Fibroblast of lung (primary cell): ENCODE results near the gene CYP2A6. TPM values are rescaled to one million over a fixed set of nuclear protein-coding genes. Genes with fewer than 3 reads are reported as not detected.
A peak's percentile ranks its signal among the peaks of the same experiment; 100 is the strongest.
"Not testable (repeated sequence)": the region's sequence is repeated elsewhere in the genome, so short reads cannot be mapped to it uniquely, and the experiment has no call there.

ENCODE experiments used
- DNase-seq, 2 donors: peaks; one replicate each; pipeline versions ENCODE4 v3.0.0 to v3.0.0-alpha.2; 2010; ENCODE audit warnings: low read depth in 2 of 2
- H2AFZ ChIP-seq: 2 replicates; pipeline ENCODE4 v1.5.1; 2012; ENCODE audit warnings: low read length, control low read depth, inconsistent platforms
- H3K27ac ChIP-seq: 2 replicates; pipeline ENCODE4 v1.5.1; 2011; ENCODE audit warnings: low read length, control low read depth; ENCODE audit not compliant: insufficient read depth
- H3K27me3 ChIP-seq: 2 replicates; pipeline ENCODE4 v1.5.1; 2011; ENCODE audit warnings: mild to moderate bottlenecking, low read length; ENCODE audit not compliant: control insufficient read depth, insufficient read depth
- H3K36me3 ChIP-seq: 2 replicates; pipeline ENCODE4 v1.5.1; 2011; ENCODE audit warnings: low read length; ENCODE audit not compliant: control insufficient read depth, insufficient read depth
- H3K4me1 ChIP-seq: 2 replicates; pipeline ENCODE4 v1.5.1; 2011; ENCODE audit warnings: low read length; ENCODE audit not compliant: control insufficient read depth, insufficient read depth; ENCODE audit errors: extremely low read depth
- H3K4me2 ChIP-seq: 2 replicates; pipeline ENCODE4 v1.5.1; 2011; ENCODE audit warnings: low read length, control low read depth; ENCODE audit not compliant: insufficient read depth; ENCODE audit errors: extremely low read depth
- H3K4me3 ChIP-seq, 4 experiments: fragments of 200-600 bp in 1 of 4; sonication (generic) in 1 of 4; replicated peaks in 1 of 4; 2 replicates each; pipeline ENCODE4 v1.5.1; 2011 to 2016; ENCODE audit warnings: low read length in 4 of 4, low read depth in 3 of 4, mild to moderate bottlenecking in 3 of 4, control low read depth in 2 of 4, inconsistent platforms in 1 of 4, mixed read lengths in 1 of 4; ENCODE audit not compliant: insufficient read depth in 1 of 4; ENCODE audit errors: control extremely low read depth in 1 of 4
- H3K79me2 ChIP-seq: 2 replicates; pipeline ENCODE4 v1.5.1; 2012; ENCODE audit warnings: mild to moderate bottlenecking, low read length, inconsistent platforms; ENCODE audit not compliant: control insufficient read depth, insufficient read depth
- H3K9ac ChIP-seq: 2 replicates; pipeline ENCODE4 v1.5.1; 2011; ENCODE audit warnings: mild to moderate bottlenecking, low read length, control low read depth; ENCODE audit not compliant: insufficient read depth
- H3K9me3 ChIP-seq: 2 replicates; pipeline ENCODE4 v1.5.1; 2012; ENCODE audit warnings: low read depth, low read length; ENCODE audit not compliant: control insufficient read depth, insufficient read depth
- H4K20me1 ChIP-seq: 2 replicates; pipeline ENCODE4 v1.5.1; 2011; ENCODE audit warnings: low read length; ENCODE audit not compliant: control insufficient read depth, insufficient read depth; ENCODE audit errors: extremely low read depth
- CTCF ChIP-seq, 2 donors: IDR thresholded peaks in 1 of 2; conservative IDR thresholded peaks in 1 of 2; 1 replicate in 1 of 2; 2 replicates in 1 of 2; pipeline ENCODE4 v1.5.1; 2011 to 2012; ENCODE audit warnings: low read length in 2 of 2, control low read depth in 1 of 2, inconsistent platforms in 1 of 2, low read depth in 1 of 2, mild to moderate bottlenecking in 1 of 2
- EZH2 ChIP-seq: IDR thresholded peaks from 2 replicates; pipeline ENCODE4 v1.5.1; 2012; ENCODE audit warnings: low read length, control low read depth, mild to moderate bottlenecking; ENCODE audit errors: missing control alignments
- polyA plus RNA-seq, 2 donors: library from polyadenylated mRNA; depleted of rRNA in 1 of 2; stranded (reverse) in 1 of 2; unstranded in 1 of 2; fragments of >200 nt; gene quantifications; 2 replicates each; pipeline ENCODE4 v1.2.1, GENCODE V29; 2011 to 2012; ENCODE audit warnings: missing spikeins in 1 of 2
- total RNA-seq: library from RNA; depleted of rRNA; stranded (reverse); fragments of >200 nt; gene quantifications from 2 replicates; pipeline ENCODE4 v1.2.1, GENCODE V29; 2014

The CYP2A6 gene
- total and polyA plus RNA-seq, 2 donors (not counting 1 experiment from before 2014, with no cell fraction given) = not detected

- no peaks in the 10 kb centered on the region for H3K79me2 ChIP-seq
- no peaks in the 10 kb centered on the region for H3K27me3 ChIP-seq
- no peaks in the 10 kb centered on the region for H3K9me3 ChIP-seq
- H3K4me1 ChIP-seq = no peaks in the 10 kb centered on the region
- H2AFZ ChIP-seq = no peak overlapping the region
- no peak overlapping the region for H3K4me3 ChIP-seq
- no peaks in the 10 kb centered on the region for H3K36me3 ChIP-seq
- TF ChIP-seq CTCF (conservative IDR thresholded peaks at IDR 0.05 in 1 of 2, IDR thresholded peaks at IDR 0.05 in 1 of 2; ENCODE audit: low read depth in 1 of 2, low read length in 2 of 2) = no peak
- TF ChIP-seq EZH2 = no peak
- H3K4me2 ChIP-seq = no peak overlapping the region
- no peak for DNase-seq
- no peak overlapping the region for H3K27ac ChIP-seq
- H3K9ac ChIP-seq = no peak overlapping the region
- no peaks in the 10 kb centered on the region for H4K20me1 ChIP-seq
These were observed 17.5 kb upstream of the CYP2A6 start for GRCh38 chr19:40867701-40868100.

GRCh38 chr19:40864739-40865496 lies 14.7 kb upstream of the CYP2A6 start:
- not testable (repeated sequence) for H3K4me1 ChIP-seq, H2AFZ ChIP-seq, H4K20me1 ChIP-seq, H3K36me3 ChIP-seq, H3K27ac ChIP-seq, H3K4me2 ChIP-seq, H3K27me3 ChIP-seq, H3K79me2 ChIP-seq, H3K9me3 ChIP-seq, DNase-seq, H3K4me3 ChIP-seq, H3K9ac ChIP-seq

GRCh38 chr19:40862785-40863184 lies 12.5 kb upstream of the CYP2A6 start:
- Histone ChIP-seq H3K36me3 (no peaks in the 10 kb centered on the region), H3K9ac (no peak overlapping the region), H3K27ac (no peak overlapping the region), H4K20me1 (no peaks in the 10 kb centered on the region), H2AFZ (no peak overlapping the region), H3K79me2 (no peaks in the 10 kb centered on the region), H3K27me3 (no peaks in the 10 kb centered on the region), H3K4me2 (no peak overlapping the region), H3K9me3 (no peaks in the 10 kb centered on the region), H3K4me3 (no peak overlapping the region), H3K4me1 (no peaks in the 10 kb centered on the region)
- TF ChIP-seq EZH2 (no peak), CTCF (conservative IDR thresholded peaks at IDR 0.05 in 1 of 2, IDR thresholded peaks at IDR 0.05 in 1 of 2; ENCODE audit: low read depth in 1 of 2, low read length in 2 of 2) (no peak)
- DNase-seq = peak in 1 of 2 donors; percentile 53
